ENCODE results near the gene SLC17A7. TPM values are rescaled to one million over a fixed set of nuclear protein-coding genes. Genes with fewer than 3 reads are reported as not detected.

SLC17A7 gene
- total and polyA plus RNA-seq, 2 of the 8 experiments (the other 6 are each of a cell fraction or from before 2014, with no cell fraction given), result 2.7 to 3.0 TPM

GRCh38 chr19:49423985-49424303 is 17.4 kb downstream of the SLC17A7 start:
- CTCF ChIA-PET (ENCODE audit: partially characterized antibody), result interaction anchor here (0.6 to 8.3 kb wide), 10 partner anchors 9 to 48 kb away, joined by 3 to 51 read pairs (median 4); no protein-coding TSS in a partner anchor
- Histone ChIP-seq H4K91ac (replicated peaks; ENCODE audit: insufficient read length, low read length) (no peak overlapping the region), H3K27me3 (replicated peaks in 1 of 4; ENCODE audit: control insufficient read depth in 3 of 4, extremely low read depth in 1 of 4, insufficient read depth in 3 of 4, low read length in 3 of 4) (peaks cover 23 to 61% (median 57%) of the 10 kb centered on the region in 4 experiments), H4K5ac (ENCODE audit: insufficient read length, low read depth, low read length) (no peak overlapping the region), H2AK5ac (ENCODE audit: low read depth, low read length) (0 out of 2 replicates have a peak overlapping the region, but pooled peaks have one; percentile 9), H3K23me2 (ENCODE audit: low read depth, low read length) (peaks cover 21% of the 10 kb centered on the region), H3K36me3 (ENCODE audit: control insufficient read depth in 2 of 4, insufficient read depth in 4 of 4, low read length in 3 of 4) (no peaks in the 10 kb centered on the region), H3K14ac (ENCODE audit: insufficient read length) (no peak overlapping the region), H2BK12ac (ENCODE audit: low read depth, low read length) (peak overlapping the region; percentile 75; the same call in 1 of the 2 replicates), H3K56ac (replicated peaks; ENCODE audit: insufficient read length, low read depth, low read length) (no peak overlapping the region), H4K20me1 (replicated peaks in 1 of 2; ENCODE audit: control insufficient read depth in 1 of 2, insufficient read depth in 2 of 2, low read length in 2 of 2) (no peaks in the 10 kb centered on the region), H3K27ac (ENCODE audit: low read depth, low read length) (no peak overlapping the region), H3K79me1 (ENCODE audit: low read depth, low read length) (no peaks in the 10 kb centered on the region), H3K4me1 (replicated peaks in 1 of 4; ENCODE audit: control insufficient read depth in 3 of 4, insufficient read depth in 4 of 4, low read length in 3 of 4) (peaks cover 7 to 38% (median 24%) of the 10 kb centered on the region in 4 experiments), H2BK20ac (ENCODE audit: low read length) (no peak overlapping the region; the same call in 1 of the 2 replicates), H2AFZ (ENCODE audit: low read length) (no peak overlapping the region), H4K8ac (ENCODE audit: extremely low read depth, insufficient read depth, low read length) (no peak overlapping the region), H3K4ac (replicated peaks; ENCODE audit: insufficient read length, low read depth, low read length) (no peak overlapping the region), H2BK120ac (replicated peaks; ENCODE audit: low read depth, low read length) (no peak overlapping the region), H2BK5ac (ENCODE audit: low read depth, low read length) (no peak overlapping the region), H3K4me2 (ENCODE audit: insufficient read depth in 1 of 2, low read depth in 2 of 2, low read length in 2 of 2) (peak overlapping the region; percentile 85 to 88; a peak in 3 of 4 replicates), H3K4me3 (ENCODE audit: extremely low read depth in 1 of 4, insufficient read depth in 2 of 4, low read depth in 3 of 4, low read length in 4 of 4) (no peak overlapping the region), H3K79me2 (ENCODE audit: control insufficient read depth in 1 of 2, insufficient read depth in 2 of 2, low read length in 2 of 2) (no peaks in the 10 kb centered on the region), H3K9ac (replicated peaks in 1 of 4; ENCODE audit: extremely low read depth in 1 of 4, low read depth in 3 of 4, low read length in 3 of 4) (no peak overlapping the region; a peak in 1 of 7 replicates), H3K18ac (ENCODE audit: extremely low read depth, low read length) (no peak overlapping the region), H3K9me3 (ENCODE audit: insufficient read depth in 2 of 2, low read depth in 1 of 2, low read length in 1 of 2) (no peaks in the 10 kb centered on the region), H3K23ac (ENCODE audit: insufficient read length) (no peak overlapping the region), H2BK15ac (ENCODE audit: low read length) (peak overlapping the region; percentile 65; the same call in 1 of the 2 replicates)
- TF ChIP-seq TEAD4 (IDR thresholded peaks at IDR 0.05; ENCODE audit: low read depth, low read length) (no peak), ASH2L (IDR thresholded peaks at IDR 0.05; ENCODE audit: low read length) (no peak), MAFK (IDR thresholded peaks at IDR 0.05; ENCODE audit: low read depth, low read length) (no peak), TAF1 (IDR thresholded peaks at IDR 0.05; ENCODE audit: low read depth, low read length) (no peak), NRF1 (IDR thresholded peaks at IDR 0.05; ENCODE audit: low read depth, low read length) (no peak), ATF3 (IDR thresholded peaks at IDR 0.05; ENCODE audit: insufficient read depth, low read depth, low read length) (no peak), GTF2F1 (IDR thresholded peaks at IDR 0.05; ENCODE audit: borderline replicate concordance, low read depth, low read length) (no peak), SIX5 (IDR thresholded peaks at IDR 0.05; ENCODE audit: low read depth, low read length) (no peak), RAD21 (IDR thresholded peaks at IDR 0.05 in 1 of 2, conservative IDR thresholded peaks at IDR 0.05 in 1 of 2; ENCODE audit: low read depth in 2 of 2, low read length in 2 of 2) (no peak)
- TF ChIP-seq, protein P1, sequence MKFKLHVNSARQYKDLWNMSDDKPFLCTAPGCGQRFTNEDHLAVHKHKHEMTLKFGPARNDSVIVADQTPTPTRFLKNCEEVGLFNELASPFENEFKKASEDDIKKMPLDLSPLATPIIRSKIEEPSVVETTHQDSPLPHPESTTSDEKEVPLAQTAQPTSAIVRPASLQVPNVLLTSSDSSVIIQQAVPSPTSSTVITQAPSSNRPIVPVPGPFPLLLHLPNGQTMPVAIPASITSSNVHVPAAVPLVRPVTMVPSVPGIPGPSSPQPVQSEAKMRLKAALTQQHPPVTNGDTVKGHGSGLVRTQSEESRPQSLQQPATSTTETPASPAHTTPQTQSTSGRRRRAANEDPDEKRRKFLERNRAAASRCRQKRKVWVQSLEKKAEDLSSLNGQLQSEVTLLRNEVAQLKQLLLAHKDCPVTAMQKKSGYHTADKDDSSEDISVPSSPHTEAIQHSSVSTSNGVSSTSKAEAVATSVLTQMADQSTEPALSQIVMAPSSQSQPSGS (IDR thresholded peaks at IDR 0.05; ENCODE audit: low read length), result no peak
- 28% methylated on average over 3 of the region's 3 CpGs; no CpG with 5 or more reads in 1 of the 2 experiments for WGBS, 2 experiments (ENCODE audit: extremely low coverage in 1 of 2, insufficient coverage in 1 of 2, insufficient read length in 1 of 2, insufficient replicate concordance in 2 of 2, low coverage in 1 of 2, low lambda C conversion rate in 2 of 2, missing lambda C conversion rate in 1 of 2)
- POLR2A ChIA-PET (ENCODE audit: partially characterized antibody), result interaction anchor here (0.8 to 5.0 kb wide), 7 partner anchors 11 to 90 kb away, joined by 3 to 21 read pairs (median 4); partner anchors contain the start of gene TEAD2
- no peak for DNase-seq (ENCODE audit: low read depth in 1 of 2, low spot score in 2 of 2)
- FAIRE-seq, result no peak
